Epithelial cell of proximal tubule (primary cell): ENCODE data around the gene CPB1. TPM values are rescaled to one million over a fixed set of nuclear protein-coding genes. Genes with fewer than 3 reads are reported as not detected.

Experiments
- DNase-seq: peaks from one replicate; pipeline ENCODE4 v3.0.0-alpha.2; 2011; ENCODE audit warnings: low read depth
- H3K4me3 ChIP-seq: 2 replicates; pipeline ENCODE4 v1.5.1; 2011; ENCODE audit warnings: low read depth, mild to moderate bottlenecking, low read length
- CTCF ChIP-seq: conservative IDR thresholded peaks from 2 replicates; pipeline ENCODE4 v1.5.1; 2012; ENCODE audit warnings: low read depth, mild to moderate bottlenecking, low read length
- total RNA-seq: library from RNA; depleted of rRNA; stranded (reverse); fragments of >200 nt; gene quantifications from 2 replicates; pipeline ENCODE4 v1.2.3, GENCODE V29; 2015

The CPB1 gene
- total RNA-seq, 1 donor from 2014 or later = not detected

- TF ChIP-seq CTCF = no peak
- DNase-seq = no peak
- H3K4me3 ChIP-seq = no peak overlapping the region
Observed at GRCh38 chr3:148896062-148896461, 68.5 kb downstream of the CPB1 start.

- no peak for DNase-seq
- no peak for TF ChIP-seq CTCF
- H3K4me3 ChIP-seq = no peak overlapping the region
Observed at GRCh38 chr3:148901987-148902791, 74.6 kb downstream of the CPB1 start.

GRCh38 chr3:148903022-148903442 is 75.4 kb downstream of the CPB1 start:
- no peak overlapping the region for H3K4me3 ChIP-seq
- TF ChIP-seq CTCF = no peak
- no peak for DNase-seq

GRCh38 chr3:148903941-148904340 is 76.3 kb downstream of the CPB1 start:
- DNase-seq = no peak
- TF ChIP-seq CTCF = no peak
- no peak overlapping the region for H3K4me3 ChIP-seq

- no peak for DNase-seq
- no peak for TF ChIP-seq CTCF
- H3K4me3 ChIP-seq = no peak overlapping the region
Observed at GRCh38 chr3:148906667-148907066, 79.1 kb downstream of the CPB1 start.

Other genes starting within 250 kb of the CPB1 start
- 0.12 and 0.14 TPM in 2 replicates for gene AGTR1, start 129.9 kb upstream of the CPB1 start, total RNA-seq
- gene CPA3, start 37.5 kb downstream of the CPB1 start, total RNA-seq = not detected in 2 replicates
- gene GYG1, start 163.7 kb downstream of the CPB1 start, total RNA-seq = 18.0 and 40.8 TPM in 2 replicates